Activated naive CD8-positive, alpha-beta T cell (primary cell): Measurements from ENCODE around the gene DTNB.
A peak's percentile ranks its signal among the peaks of the same experiment; 100 is the strongest.
"Not testable (repeated sequence)": the region's sequence is repeated elsewhere in the genome, so short reads cannot be mapped to it uniquely, and the experiment has no call there.

Experiments
- H3K27ac Mint-ChIP-seq: one replicate; pipeline ENCODE4 v1.8.0; 2021; ENCODE audit warnings: mixed read lengths
- H3K27me3 Mint-ChIP-seq: one replicate; pipeline ENCODE4 v1.8.0; 2021; ENCODE audit warnings: mixed read lengths
- H3K36me3 Mint-ChIP-seq: one replicate; pipeline ENCODE4 v1.8.0; 2021; ENCODE audit warnings: mixed read lengths
- H3K4me1 Mint-ChIP-seq: one replicate; pipeline ENCODE4 v1.8.0; 2021; ENCODE audit warnings: low read depth, mixed read lengths
- H3K4me3 Mint-ChIP-seq: one replicate; pipeline ENCODE4 v1.8.0; 2021; ENCODE audit warnings: mild to moderate bottlenecking, mixed read lengths
- H3K9me3 Mint-ChIP-seq: one replicate; pipeline ENCODE4 v1.8.0; 2021; ENCODE audit warnings: low read depth, mixed read lengths

DTNB gene

DNA sequence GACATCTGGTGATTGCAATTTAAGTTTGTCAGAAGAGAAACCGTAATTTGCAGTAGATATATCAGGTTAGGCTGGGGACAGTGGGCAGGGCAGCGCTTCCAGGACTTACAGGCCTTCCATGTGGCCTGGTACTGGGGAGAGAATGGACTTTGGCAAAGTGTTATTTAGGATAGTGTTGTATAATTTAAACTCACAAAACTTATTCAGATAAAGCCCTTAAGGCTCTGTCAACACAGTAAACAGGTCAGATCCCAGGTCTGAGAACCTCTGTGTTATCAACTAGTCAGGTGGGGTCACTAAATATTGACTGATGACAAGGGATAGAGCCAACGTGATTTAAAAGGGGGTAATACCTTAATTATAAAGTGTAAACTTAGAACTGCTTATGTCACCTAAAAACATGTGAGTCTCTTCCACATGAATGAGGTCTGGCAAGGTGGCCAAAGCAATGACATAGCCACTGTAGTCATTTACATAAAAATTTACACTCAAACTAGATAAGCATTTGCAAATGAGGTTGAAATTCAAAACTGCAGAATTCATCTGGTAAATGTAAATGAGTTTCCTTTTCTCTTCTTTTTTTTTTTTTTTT is 251.5 kb downstream of the DTNB start:
- H3K36me3 Mint-ChIP-seq = peaks cover 21% of the 10 kb centered on the region
- peaks cover 6% of the 10 kb centered on the region for H3K4me1 Mint-ChIP-seq
- H3K27ac Mint-ChIP-seq = no peak overlapping the region
- no peaks in the 10 kb centered on the region for H3K9me3 Mint-ChIP-seq
- H3K4me3 Mint-ChIP-seq = no peak overlapping the region
- H3K27me3 Mint-ChIP-seq = no peaks in the 10 kb centered on the region

DNA sequence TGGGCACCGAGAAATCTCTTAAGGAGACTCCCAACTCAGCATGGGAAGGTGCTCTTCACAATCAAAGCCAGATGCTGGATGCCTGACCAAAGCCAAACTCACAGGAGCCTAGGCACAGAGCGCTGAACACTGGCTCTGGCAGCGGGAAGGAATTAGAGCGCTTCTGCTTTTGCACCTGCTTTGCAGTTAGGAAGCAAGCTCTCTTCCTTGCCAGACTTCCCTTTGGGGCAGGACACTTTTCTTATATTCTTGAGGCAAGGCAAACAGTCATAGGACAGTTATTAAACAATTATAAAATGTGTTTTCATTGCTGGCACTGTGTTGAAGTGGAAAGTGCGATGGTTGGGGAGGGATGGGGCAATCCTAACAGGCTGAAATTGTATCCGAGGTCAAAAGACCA is 252.1 kb downstream of the DTNB start:
- no peak overlapping the region for H3K27ac Mint-ChIP-seq
- no peak overlapping the region for H3K4me3 Mint-ChIP-seq
- peaks cover 6% of the 10 kb centered on the region for H3K4me1 Mint-ChIP-seq
- H3K27me3 Mint-ChIP-seq = no peaks in the 10 kb centered on the region
- peaks cover 21% of the 10 kb centered on the region for H3K36me3 Mint-ChIP-seq
- no peaks in the 10 kb centered on the region for H3K9me3 Mint-ChIP-seq

DNA sequence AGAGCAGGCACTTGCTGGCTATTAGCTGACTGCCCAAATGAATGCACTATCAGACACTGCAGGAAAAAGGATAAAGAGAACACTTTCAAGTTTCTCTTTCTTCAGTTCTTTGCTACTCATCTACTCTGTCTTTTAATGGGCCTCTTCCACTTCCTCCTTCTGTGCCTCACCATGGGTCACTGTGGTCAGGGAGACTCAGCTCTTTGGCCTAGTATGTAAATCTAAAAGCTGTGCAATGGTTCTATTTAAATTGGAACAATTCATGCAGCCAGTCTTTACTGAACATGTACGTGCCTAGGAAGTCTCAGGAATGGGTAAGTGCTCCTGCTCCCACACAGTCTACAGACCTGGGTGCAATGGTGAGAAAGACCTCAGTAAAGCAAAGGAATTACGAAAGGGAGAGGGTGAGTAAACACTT is 252.5 kb downstream of the DTNB start:
- Mint-ChIP-seq H3K36me3 (peaks cover 21% of the 10 kb centered on the region), H3K4me3 (no peak overlapping the region), H3K27me3 (no peaks in the 10 kb centered on the region), H3K9me3 (no peaks in the 10 kb centered on the region), H3K4me1 (peaks cover 6% of the 10 kb centered on the region), H3K27ac (peak overlapping the region; percentile 13)

- Mint-ChIP-seq H3K4me1 (peaks cover 6% of the 10 kb centered on the region), H3K27me3 (no peaks in the 10 kb centered on the region), H3K4me3 (no peak overlapping the region), H3K9me3 (no peaks in the 10 kb centered on the region), H3K36me3 (peaks cover 21% of the 10 kb centered on the region), H3K27ac (no peak overlapping the region)
These were observed 253.6 kb downstream of the DTNB start for GRCh38 chr2:25419678-25420242.

DNA sequence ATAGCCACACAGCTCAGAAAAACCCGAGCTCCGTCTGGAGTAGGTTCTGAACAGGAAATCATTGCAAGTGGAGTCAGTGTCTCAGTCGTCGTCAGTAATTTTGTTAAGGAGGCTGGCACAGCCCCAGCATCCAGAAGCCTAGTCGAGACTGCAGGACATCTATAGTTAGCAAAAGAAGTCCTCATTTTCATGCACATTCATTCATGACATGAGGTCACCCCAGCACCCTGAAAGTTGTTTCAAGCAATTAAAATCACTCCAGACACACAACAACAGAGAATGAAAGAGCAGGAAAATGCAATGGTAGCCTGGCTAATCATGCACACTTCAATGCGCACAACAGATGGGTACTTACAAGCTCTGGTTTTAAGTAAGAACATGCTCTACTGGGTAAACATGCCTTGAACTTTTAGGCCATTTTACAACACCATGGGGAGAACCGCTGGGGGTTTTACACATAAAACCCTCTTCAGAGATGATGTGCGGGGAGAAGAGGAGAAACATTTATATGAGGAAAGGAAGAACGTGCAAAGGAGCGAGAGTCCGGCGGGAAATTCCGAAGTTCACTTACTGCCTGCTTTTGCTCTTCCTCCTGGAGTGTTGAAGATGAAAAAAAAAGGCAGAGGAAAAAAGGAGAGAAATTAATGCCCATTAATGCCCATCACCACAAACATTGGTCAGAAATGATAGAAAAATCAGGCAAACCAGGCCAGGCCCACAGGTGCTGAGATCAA is 254.3 kb downstream of the DTNB start:
- Mint-ChIP-seq H3K36me3 (peaks cover 21% of the 10 kb centered on the region), H3K27ac (peak overlapping the region; percentile 11)

GRCh38 chr2:25417715-25418369 is 255.5 kb downstream of the DTNB start:
- Mint-ChIP-seq H3K27me3 (no peaks in the 10 kb centered on the region), H3K4me1 (peaks cover 6% of the 10 kb centered on the region), H3K27ac (no peak overlapping the region), H3K9me3 (no peaks in the 10 kb centered on the region), H3K4me3 (no peak overlapping the region), H3K36me3 (peaks cover 21% of the 10 kb centered on the region)

More for the DNA sequence above, 254.3 kb downstream of the DTNB start:
- Mint-ChIP-seq H3K4me3 (no peak overlapping the region), H3K4me1 (peaks cover 6% of the 10 kb centered on the region), H3K9me3 (no peaks in the 10 kb centered on the region), H3K27me3 (no peaks in the 10 kb centered on the region)

DNA sequence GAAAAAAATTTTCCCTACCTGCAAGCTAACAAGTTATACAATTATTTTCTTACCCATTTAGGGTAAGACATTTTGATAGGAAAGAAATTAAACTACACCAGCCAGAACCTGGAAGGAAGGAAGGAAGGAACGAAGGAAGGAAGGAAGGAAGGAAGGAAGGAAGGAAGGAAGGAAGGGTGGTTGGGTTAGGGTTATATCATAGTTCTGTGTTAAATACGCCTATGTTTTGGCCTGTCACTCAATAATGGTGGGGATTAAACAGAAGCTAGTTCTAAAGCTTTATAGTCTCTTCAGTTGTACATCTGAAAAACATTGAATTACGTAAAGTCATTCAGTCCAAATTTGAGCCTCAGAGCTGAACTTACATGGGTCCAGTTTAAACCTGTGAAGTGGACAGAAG is 256.7 kb downstream of the DTNB start:
- Mint-ChIP-seq H3K9me3 (no peaks in the 10 kb centered on the region), H3K4me1 (peaks cover 6% of the 10 kb centered on the region), H3K27me3 (no peaks in the 10 kb centered on the region), H3K27ac (no peak overlapping the region), H3K4me3 (no peak overlapping the region), H3K36me3 (peaks cover 21% of the 10 kb centered on the region)

- Mint-ChIP-seq H3K9me3 (no peaks in the 10 kb centered on the region), H3K4me1 (peaks cover 8% of the 10 kb centered on the region), H3K27ac (no peak overlapping the region), H3K36me3 (peaks cover 19% of the 10 kb centered on the region), H3K27me3 (no peaks in the 10 kb centered on the region), H3K4me3 (no peak overlapping the region)
These were observed 258.6 kb downstream of the DTNB start for GRCh38 chr2:25414781-25415180.

- H3K27ac Mint-ChIP-seq, H3K4me3 Mint-ChIP-seq, H3K4me1 Mint-ChIP-seq: not testable (repeated sequence)
These were observed 260.0 kb downstream of the DTNB start for GRCh38 chr2:25413409-25413808.

DNA sequence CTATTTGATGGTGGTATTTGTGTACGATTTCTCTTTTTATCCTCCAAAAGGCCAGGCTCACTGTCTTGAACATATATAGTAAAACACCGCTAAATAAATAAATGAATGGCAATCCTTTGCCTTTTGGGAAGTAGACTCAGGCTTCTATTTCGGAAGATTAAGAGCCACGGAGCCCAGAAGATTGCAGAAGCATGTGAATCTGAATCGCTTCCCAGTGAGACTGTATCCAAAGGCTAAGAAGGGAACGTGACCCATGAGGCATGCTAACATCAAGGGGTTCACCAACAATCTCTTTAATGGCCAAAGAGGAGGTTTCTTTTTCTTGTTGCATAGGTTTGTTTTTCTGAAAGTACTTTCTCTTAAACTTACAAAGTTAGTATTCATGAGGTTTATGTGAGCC is 261.6 kb downstream of the DTNB start:
- no peaks in the 10 kb centered on the region for H3K27me3 Mint-ChIP-seq
- no peaks in the 10 kb centered on the region for H3K9me3 Mint-ChIP-seq
- H3K27ac Mint-ChIP-seq = no peak overlapping the region
- no peak overlapping the region for H3K4me3 Mint-ChIP-seq
- peaks cover 3% of the 10 kb centered on the region for H3K36me3 Mint-ChIP-seq
- peaks cover 2% of the 10 kb centered on the region for H3K4me1 Mint-ChIP-seq

More at GRCh38 chr2:25413409-25413808, 260.0 kb downstream of the DTNB start:
- not testable (repeated sequence) for H3K9me3 Mint-ChIP-seq, H3K36me3 Mint-ChIP-seq, H3K27me3 Mint-ChIP-seq

DNA sequence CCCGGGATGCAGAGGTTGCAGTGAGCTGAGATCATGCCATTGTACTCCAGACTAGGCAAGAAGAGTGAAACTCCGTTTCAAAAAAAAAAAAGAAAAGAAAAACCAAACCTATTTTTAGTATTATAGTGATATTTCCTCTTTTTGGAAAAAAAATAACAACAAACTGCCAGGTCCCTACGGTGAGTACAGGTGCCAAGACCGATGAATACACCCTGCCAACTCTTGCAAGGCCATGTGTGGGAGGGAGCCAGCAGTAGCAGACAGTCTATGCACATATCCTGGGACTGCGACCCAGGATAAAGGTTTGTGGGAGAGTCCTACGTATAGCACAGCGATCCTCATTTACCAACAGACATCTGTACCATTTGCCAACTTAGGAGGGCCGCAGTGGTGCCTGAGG is 262.1 kb downstream of the DTNB start:
- H3K27ac Mint-ChIP-seq = no peak overlapping the region
- no peaks in the 10 kb centered on the region for H3K9me3 Mint-ChIP-seq
- no peak overlapping the region for H3K4me3 Mint-ChIP-seq
- peaks cover 5% of the 10 kb centered on the region for H3K36me3 Mint-ChIP-seq
- H3K27me3 Mint-ChIP-seq = no peaks in the 10 kb centered on the region
- H3K4me1 Mint-ChIP-seq = peaks cover 2% of the 10 kb centered on the region

DNA sequence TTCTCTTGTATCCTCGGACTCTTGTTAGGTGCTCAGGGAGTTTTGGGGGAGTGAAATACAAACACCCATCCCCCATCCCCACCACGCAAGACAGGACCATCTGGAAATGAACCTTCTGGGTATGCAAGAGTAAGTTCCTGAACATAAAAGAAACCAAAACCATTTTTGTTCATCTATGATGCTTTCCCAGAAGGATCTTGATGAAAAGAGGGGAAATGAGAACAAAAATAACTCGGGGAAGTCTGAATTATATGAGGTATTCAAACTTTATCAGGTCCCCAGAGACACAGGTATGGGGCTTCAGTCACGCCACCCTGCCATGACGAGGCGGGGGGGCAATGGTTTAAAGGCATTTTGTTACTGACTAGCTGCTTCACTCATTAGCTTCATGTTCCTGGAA is 263.0 kb downstream of the DTNB start:
- Mint-ChIP-seq H3K27ac (no peak overlapping the region), H3K27me3 (no peaks in the 10 kb centered on the region), H3K4me1 (peaks cover 4% of the 10 kb centered on the region), H3K36me3 (peaks cover 5% of the 10 kb centered on the region), H3K4me3 (no peak overlapping the region), H3K9me3 (no peaks in the 10 kb centered on the region)

DNA sequence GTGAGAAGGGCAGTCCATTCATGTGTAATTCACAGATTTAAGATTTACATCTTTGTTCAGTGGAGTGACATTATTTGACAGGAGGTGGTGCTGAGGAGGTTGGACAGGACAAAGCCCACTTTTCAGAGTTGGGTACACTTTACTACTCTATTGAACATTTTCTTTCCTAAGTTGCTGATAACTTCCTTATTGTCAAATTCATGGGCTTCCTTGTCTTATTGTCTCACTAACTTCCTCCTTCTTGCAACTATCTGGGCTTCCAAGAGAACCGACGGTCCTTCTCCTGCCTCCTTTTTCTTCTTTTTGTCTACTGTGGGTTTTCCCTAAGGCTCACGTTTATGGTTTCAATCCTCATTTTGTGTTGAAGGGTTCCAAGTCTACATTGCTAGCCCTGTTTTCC is 263.9 kb downstream of the DTNB start:
- Mint-ChIP-seq H3K4me1 (peaks cover 4% of the 10 kb centered on the region), H3K4me3 (no peak overlapping the region), H3K36me3 (peaks cover 5% of the 10 kb centered on the region), H3K27me3 (no peaks in the 10 kb centered on the region), H3K9me3 (no peaks in the 10 kb centered on the region), H3K27ac (peak overlapping the region; percentile 5)

DNA sequence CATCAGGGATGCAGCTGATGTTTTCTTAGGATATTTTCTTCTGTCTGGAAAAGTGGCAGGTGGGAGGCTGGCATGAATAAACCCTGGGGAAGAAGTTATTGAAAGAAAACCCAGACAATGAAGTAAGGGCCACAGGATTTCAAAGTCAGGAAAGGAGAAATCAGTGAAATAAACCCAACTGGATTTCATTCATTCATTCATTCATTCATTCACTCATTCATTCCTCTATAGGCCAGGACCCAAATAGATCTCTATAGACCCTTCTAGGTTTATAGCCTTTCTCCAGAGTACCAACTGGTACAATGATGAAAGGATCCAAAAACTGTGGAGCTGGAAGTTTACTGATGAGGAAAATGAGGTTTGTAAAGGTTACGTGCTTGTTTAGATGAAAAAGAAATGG is 264.3 kb downstream of the DTNB start:
- Mint-ChIP-seq H3K27ac (peak overlapping the region; percentile 5), H3K36me3 (peaks cover 5% of the 10 kb centered on the region), H3K27me3 (no peaks in the 10 kb centered on the region), H3K4me1 (peaks cover 5% of the 10 kb centered on the region), H3K9me3 (no peaks in the 10 kb centered on the region), H3K4me3 (no peak overlapping the region)

DNA sequence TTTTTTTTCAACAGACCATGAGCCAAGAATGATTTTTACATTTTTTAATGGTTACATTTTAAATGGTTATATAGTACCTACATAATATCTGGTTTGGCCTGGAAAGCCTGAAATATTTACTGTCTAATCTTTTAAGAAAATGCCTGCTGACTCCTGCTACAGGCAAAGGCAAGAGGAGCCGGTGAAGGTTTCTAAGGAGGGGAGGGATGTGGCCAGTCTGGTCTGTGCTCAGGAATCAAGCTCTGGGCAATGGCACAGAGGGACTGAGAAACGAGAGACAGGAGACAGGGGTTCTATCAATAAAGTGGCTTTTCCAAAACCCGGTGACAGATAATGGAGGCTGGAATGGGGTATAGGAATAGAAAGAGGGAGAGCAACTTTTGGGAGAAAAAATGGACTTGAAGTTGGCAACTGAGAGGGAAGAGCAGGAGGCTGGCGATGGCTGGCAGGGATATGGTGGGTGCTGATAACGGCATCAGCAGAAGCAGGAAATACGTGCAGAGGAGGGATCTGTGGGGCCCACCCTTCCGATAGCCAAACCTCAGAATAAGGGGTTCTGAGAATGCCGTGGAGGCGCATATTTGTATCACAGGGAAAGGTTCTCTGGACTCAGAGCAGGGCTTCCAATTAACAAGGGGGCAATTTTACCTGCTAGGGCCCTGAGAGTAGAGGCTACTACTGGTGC is 267.6 kb downstream of the DTNB start:
- no peak overlapping the region for H3K4me3 Mint-ChIP-seq
- peaks cover 25% of the 10 kb centered on the region for H3K4me1 Mint-ChIP-seq
- peaks cover 5% of the 10 kb centered on the region for H3K36me3 Mint-ChIP-seq
- H3K9me3 Mint-ChIP-seq = no peaks in the 10 kb centered on the region
- no peak overlapping the region for H3K27ac Mint-ChIP-seq
- H3K27me3 Mint-ChIP-seq = no peaks in the 10 kb centered on the region
